ENCODE results near the gene HELZ2. TPM values are rescaled to one million over a fixed set of nuclear protein-coding genes. Genes with fewer than 3 reads are reported as not detected.

The HELZ2 gene
- total and polyA plus RNA-seq, 10 of the 15 experiments (the other 5 are each of a cell fraction or from before 2014, with no cell fraction given) = 0.05 to 33.3 (median 6.2) TPM

- 0 out of 2 replicates have a peak, but pooled peaks have one; percentile 30 for TF ChIP-seq HSF1 (IDR thresholded peaks at IDR 0.05; ENCODE audit: low read depth, low read length)
- TF ChIP-seq MYB (IDR thresholded peaks at IDR 0.05; ENCODE audit: borderline replicate concordance, low read depth, low read length) = no peak
- no peak for TF ChIP-seq PML (IDR thresholded peaks at IDR 0.05; ENCODE audit: low read length)
- TF ChIP-seq ZNF592 (IDR thresholded peaks at IDR 0.05) = peak; percentile 58; the same call in 1 of the 2 replicates
- TF ChIP-seq YBX1 (IDR thresholded peaks at IDR 0.05) = no peak
- TF ChIP-seq SIX5 (IDR thresholded peaks at IDR 0.05; ENCODE audit: low read depth, low read length, severe bottlenecking) = no peak
- TF ChIP-seq SMC3 (IDR thresholded peaks at IDR 0.05; ENCODE audit: borderline replicate concordance, low read length) = peak; percentile 94
- TF ChIP-seq POLR2A (IDR thresholded peaks at IDR 0.05; ENCODE audit: low read depth, low read length) = peak; percentile 84
- TF ChIP-seq RELB (IDR thresholded peaks at IDR 0.05; ENCODE audit: low read depth) = peak; percentile 63
- peak; percentile 54; the same call in 1 of the 2 replicates for TF ChIP-seq MEF2A (IDR thresholded peaks at IDR 0.05; ENCODE audit: insufficient read depth, low read depth, low read length)
- TF ChIP-seq ZBTB33 (IDR thresholded peaks at IDR 0.05) = no peak; the same call in 1 of the 2 replicates
- peak; percentile 63 for TF ChIP-seq NR2F1 (conservative IDR thresholded peaks at IDR 0.05)
- TF ChIP-seq MLLT1 (IDR thresholded peaks at IDR 0.05) = 0 out of 2 replicates have a peak, but pooled peaks have one; percentile 31
- TF ChIP-seq SRF (IDR thresholded peaks at IDR 0.05; ENCODE audit: low read depth in 2 of 2, low read length in 2 of 2) = 0 out of 4 replicates have a peak, but pooled peaks of 1 of the 2 experiments have one; percentile 29
- peak; percentile 66; the same call in 1 of the 2 replicates for TF ChIP-seq PKNOX1 (IDR thresholded peaks at IDR 0.05)
Measured at GRCh38 chr20:63537525-63538203, 36.4 kb downstream of the HELZ2 start (continued).

Measured in GM12878 (cell line).